GM23248 (cell line): ENCODE data around the gene TOX2.

ENCODE experiments used
- EZH2 ChIP-seq: fragments of 200-600 bp; sonication (generic); IDR thresholded peaks from 2 replicates; pipeline ENCODE4 v1.6.1; 2018; ENCODE audit warnings: antibody characterized with exemption, mild to moderate bottlenecking; ENCODE audit not compliant: insufficient read depth, poor library complexity, severe bottlenecking
- EZH2phosphoT487 ChIP-seq: fragments of 200-600 bp; sonication (generic); IDR thresholded peaks from 2 replicates; pipeline ENCODE4 v1.6.1; 2018; ENCODE audit warnings: antibody characterized with exemption, moderate library complexity, mild to moderate bottlenecking, low read depth; ENCODE audit not compliant: insufficient read depth

GRCh38 chr20:44002861-44003260 lies 88.2 kb downstream of the TOX2 start:
- TF ChIP-seq EZH2 = no peak
- no peak for TF ChIP-seq EZH2phosphoT487
